ENCODE results near the gene PCNX1. TPM values are rescaled to one million over a fixed set of nuclear protein-coding genes. Genes with fewer than 3 reads are reported as not detected.
"Not testable (repeated sequence)": the region's sequence is repeated elsewhere in the genome, so short reads cannot be mapped to it uniquely, and the experiment has no call there.

Gene PCNX1
- total RNA-seq, 1 donor from 2014 or later = 80.0 TPM

- intact Hi-C loops (cut with micrococcal nuclease) = no loop called here
Measured at GRCh38 chr14:71117839-71118743, 210.8 kb downstream of the PCNX1 start.

- intact Hi-C loops (cut with micrococcal nuclease) = no loop called here
Measured at GRCh38 chr14:71119075-71119474, 211.8 kb downstream of the PCNX1 start.

- intact Hi-C loops (cut with micrococcal nuclease) = no loop called here
Measured at GRCh38 chr14:71119832-71120231, 212.6 kb downstream of the PCNX1 start.

- intact Hi-C loops (cut with micrococcal nuclease) = no loop called here
Measured at GRCh38 chr14:71121001-71121400, 213.7 kb downstream of the PCNX1 start.

- intact Hi-C loops (cut with micrococcal nuclease) = no loop called here
Measured at GRCh38 chr14:71121711-71122110, 214.5 kb downstream of the PCNX1 start.

- intact Hi-C loops (cut with micrococcal nuclease) = no loop called here
Measured at GRCh38 chr14:71122866-71123565, 215.8 kb downstream of the PCNX1 start.

GRCh38 chr14:71123579-71124135 lies 216.4 kb downstream of the PCNX1 start:
- intact Hi-C loops (cut with micrococcal nuclease) = no loop called here

GRCh38 chr14:71129716-71130490 lies 222.6 kb downstream of the PCNX1 start:
- intact Hi-C loops (cut with micrococcal nuclease) = not testable (repeated sequence)

- intact Hi-C loops (cut with micrococcal nuclease) = no loop called here
Measured at GRCh38 chr14:71130491-71131179, 223.4 kb downstream of the PCNX1 start.

- intact Hi-C loops (cut with micrococcal nuclease) = no loop called here
Measured at GRCh38 chr14:71133296-71133695, 226.0 kb downstream of the PCNX1 start.

- intact Hi-C loops (cut with micrococcal nuclease) = no loop called here
Measured at GRCh38 chr14:71135496-71135895, 228.2 kb downstream of the PCNX1 start.

GRCh38 chr14:71135911-71136310 lies 228.7 kb downstream of the PCNX1 start:
- intact Hi-C loops (cut with micrococcal nuclease) = no loop called here

- intact Hi-C loops (cut with micrococcal nuclease) = no loop called here
Measured at GRCh38 chr14:71136386-71137060, 229.3 kb downstream of the PCNX1 start.

- intact Hi-C loops (cut with micrococcal nuclease) = no loop called here
Measured at GRCh38 chr14:71137536-71138447, 230.5 kb downstream of the PCNX1 start.

- intact Hi-C loops (cut with micrococcal nuclease) = loop anchor here (1.0 kb wide), 1 partner anchor 615 kb away; no protein-coding TSS in a partner anchor
Measured at GRCh38 chr14:71138448-71139293, 231.4 kb downstream of the PCNX1 start.

- intact Hi-C loops (cut with micrococcal nuclease) = loop anchor here (1.0 kb wide), 1 partner anchor 614 kb away; no protein-coding TSS in a partner anchor
Measured at GRCh38 chr14:71139294-71139946, 232.2 kb downstream of the PCNX1 start.

- intact Hi-C loops (cut with micrococcal nuclease) = loop anchor here (5.0 kb wide), 2 partner anchors 562 to 1282 kb away; no protein-coding TSS in a partner anchor
Measured at GRCh38 chr14:71140157-71140556, 232.9 kb downstream of the PCNX1 start.

Measured in T-helper 1 cell treated with Interleukin-12 subunit alpha and Interleukin-12 subunit beta and Interleukin-4 antibody, amounts not matched to agents 30 ng/mL and 1 ng/mL, for 36 hours (primary cell).